ENCODE data around the gene TBC1D3. TPM values are rescaled to one million over a fixed set of nuclear protein-coding genes. Genes with fewer than 3 reads are reported as not detected.
"Not testable (repeated sequence)": the region's sequence is repeated elsewhere in the genome, so short reads cannot be mapped to it uniquely, and the experiment has no call there.

The TBC1D3 gene
- total RNA-seq, result 0.44 and 1.8 TPM in 2 replicates

DNA sequence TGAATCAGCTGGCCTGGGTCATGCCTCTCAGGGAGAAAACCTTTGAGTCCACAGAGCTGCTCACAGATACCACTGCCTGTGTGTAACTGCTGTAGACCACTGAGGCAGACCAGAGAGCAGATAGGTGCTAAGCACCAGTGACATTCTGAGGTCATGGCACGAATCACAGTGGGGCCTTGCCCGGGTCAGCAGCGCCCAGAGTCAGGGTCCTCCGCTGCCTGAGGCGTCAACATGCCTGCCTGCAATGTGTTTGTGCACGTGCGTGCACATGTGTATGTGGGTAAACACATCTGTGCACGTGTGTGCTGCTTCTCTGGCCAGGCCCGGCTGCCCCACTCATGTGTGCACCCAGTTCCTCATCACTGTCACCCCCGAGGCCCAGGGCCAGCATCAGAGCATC is at the start of gene TBC1D3:
TBC1D3 (minus strand) TSS at position 101 of the 400 bp plus-strand sequence. CDS start 1,526 bp downstream, outside the sequence.
- not testable (repeated sequence) for DNase-seq (ENCODE audit: low read depth in 2 of 2)

DNA sequence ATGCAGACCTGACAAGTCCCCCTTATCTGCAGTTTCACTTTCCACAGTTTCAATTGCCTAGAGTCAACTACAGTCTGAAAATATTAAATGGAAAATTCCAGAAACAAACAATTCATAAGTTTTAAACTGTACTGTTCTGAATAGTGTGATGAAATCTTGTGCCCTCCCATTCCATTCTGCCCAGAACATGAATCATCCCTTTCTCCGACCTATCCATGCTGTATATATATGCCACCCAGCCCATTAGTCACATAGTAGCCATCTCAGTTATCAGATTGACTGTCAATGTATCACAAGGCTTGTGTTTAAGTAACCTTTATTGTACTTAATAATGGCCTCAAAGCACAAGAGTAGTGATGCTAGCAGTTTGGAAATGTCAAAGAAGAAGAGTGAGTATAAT is 40.4 kb upstream of the TBC1D3 start:
- DNase-seq (ENCODE audit: low read depth in 2 of 2), result not testable (repeated sequence)

DNA sequence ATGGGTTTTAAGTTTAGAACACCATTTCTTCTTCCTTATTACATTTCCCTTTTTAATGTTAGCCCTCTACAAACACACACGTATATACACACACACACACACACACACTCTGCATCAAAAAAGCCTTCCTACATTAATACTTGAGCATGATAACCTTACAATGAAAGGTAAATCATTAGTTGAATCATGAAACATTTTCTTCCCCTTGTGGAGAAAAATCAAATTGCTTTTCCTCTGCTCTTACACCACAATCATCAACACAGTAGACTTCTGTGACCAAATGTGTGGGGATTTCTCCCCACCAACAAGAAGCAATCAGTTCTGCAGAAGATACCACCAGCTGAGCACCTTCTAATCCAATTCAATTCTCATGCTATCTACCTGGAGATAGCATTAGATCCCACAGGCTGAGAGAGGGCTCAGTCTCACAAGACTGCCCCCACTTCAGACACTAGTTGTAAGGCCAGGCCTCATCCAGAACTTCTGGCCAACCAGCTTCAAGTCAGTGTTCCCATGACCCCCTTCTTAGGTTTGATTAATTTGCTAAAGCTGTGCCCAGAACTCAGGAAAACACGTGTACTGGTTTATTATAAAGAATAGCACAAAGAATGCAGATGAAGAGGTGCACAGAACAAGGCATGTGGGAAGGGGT is 33.6 kb upstream of the TBC1D3 start:
- not testable (repeated sequence) for DNase-seq (ENCODE audit: low read depth in 2 of 2)

DNA sequence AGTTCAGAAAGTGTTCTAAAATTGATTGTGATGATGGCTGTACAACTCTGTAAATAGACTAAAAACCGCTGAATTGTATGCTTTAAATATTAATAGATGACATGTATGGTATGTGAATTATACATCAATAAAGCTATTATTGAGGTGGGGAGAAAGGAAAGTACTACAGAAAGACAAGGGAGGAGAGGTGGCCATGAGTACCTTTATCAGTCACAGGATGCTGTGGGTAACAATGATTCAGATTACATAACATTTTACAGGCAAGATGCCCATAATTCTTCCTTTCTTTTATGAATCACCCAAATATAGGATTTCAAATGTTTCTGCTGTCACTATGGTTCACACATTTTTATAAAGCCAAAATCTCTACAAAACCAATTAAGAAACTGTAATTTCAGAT is 28.5 kb upstream of the TBC1D3 start:
- not testable (repeated sequence) for DNase-seq (ENCODE audit: low read depth in 2 of 2)

DNA sequence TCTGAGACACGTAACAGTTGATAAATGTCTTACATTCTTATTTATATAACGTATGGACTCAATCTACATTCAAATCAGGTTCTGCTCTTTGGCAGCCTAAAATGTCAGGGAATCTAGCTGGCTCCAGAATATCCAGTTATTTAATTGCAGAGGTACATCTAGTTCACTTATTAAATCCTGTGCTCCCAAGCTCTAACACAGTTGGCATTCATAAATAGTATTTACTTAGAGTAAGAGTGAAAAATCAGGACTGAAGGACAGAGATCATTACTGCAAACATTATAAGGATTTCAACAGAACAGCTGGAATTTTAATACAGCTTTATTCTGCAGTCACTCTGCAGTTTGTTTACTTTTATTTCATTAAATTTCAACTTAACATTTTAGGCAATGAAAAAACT is 7.9 kb upstream of the TBC1D3 start:
- DNase-seq (ENCODE audit: low read depth in 2 of 2), result not testable (repeated sequence)

DNA sequence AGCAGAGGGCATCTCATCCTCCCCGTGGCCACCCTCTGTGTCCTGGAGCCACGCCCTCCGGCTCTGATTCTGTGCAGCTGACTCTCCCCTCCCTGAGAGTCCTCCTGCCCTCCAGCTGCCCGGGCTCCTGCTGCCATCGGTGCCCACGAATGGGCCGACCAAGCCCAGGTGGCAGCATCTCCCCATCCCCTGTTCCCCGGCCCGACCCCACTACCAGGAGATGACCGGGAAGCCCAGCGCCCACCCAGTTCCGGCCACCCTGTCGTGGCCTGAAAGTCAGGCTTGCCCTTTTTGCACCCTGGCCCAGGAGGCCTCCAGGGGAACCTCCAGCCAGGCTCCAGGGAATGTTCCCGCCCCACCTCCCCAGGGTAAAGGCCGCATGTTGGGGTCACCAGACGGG is 57.5 kb downstream of the TBC1D3 start:
- DNase-seq (ENCODE audit: low read depth in 2 of 2), result not testable (repeated sequence)

Other genes with a start within 250 kb of the TBC1D3 start
- 1.2 TPM in 1 of 2 replicates, not detected in the other for gene TBC1D3L, start 203.5 kb downstream of the TBC1D3 start, total RNA-seq
- gene TBC1D3D, start 188.6 kb downstream of the TBC1D3 start, total RNA-seq, result under 0.01 and 0.40 TPM in 2 replicates
- gene TBC1D3C, start 123.9 kb downstream of the TBC1D3 start, total RNA-seq, result 0.22 TPM in 1 of 2 replicates, not detected in the other
- not detected in 2 replicates for gene TBC1D3E, start 64.6 kb downstream of the TBC1D3 start, total RNA-seq
- 26.4 and 33.1 TPM in 2 replicates for gene MRPL45, start 104.6 kb upstream of the TBC1D3 start, total RNA-seq
- gene GPR179, start 151.4 kb upstream of the TBC1D3 start, total RNA-seq, result not detected in 2 replicates
- gene SOCS7, start 159.3 kb upstream of the TBC1D3 start, total RNA-seq, result 4.6 and 7.5 TPM in 2 replicates
- gene ARHGAP23, start 235.9 kb upstream of the TBC1D3 start, total RNA-seq, result 25.5 and 33.7 TPM in 2 replicates

Data from lung microvascular endothelial cell (primary cell).